ENCODE results near the gene AFDN. TPM values are rescaled to one million over a fixed set of nuclear protein-coding genes. Genes with fewer than 3 reads are reported as not detected.

Gene AFDN
- total and polyA plus RNA-seq, 2 experiments from 2014 or later, result 66.9 to 200 TPM

- H2AFZ ChIP-seq, result no peak overlapping the region
- no peak for DNase-seq (ENCODE audit: low spot score)
- peaks cover 14% of the 10 kb centered on the region for H3K36me3 Mint-ChIP-seq (ENCODE audit: low read depth)
- H3K4me3 ChIP-seq, result no peak overlapping the region
- H3K9me3 Mint-ChIP-seq, result no peaks in the 10 kb centered on the region
- H3K4me2 ChIP-seq, result no peak overlapping the region
- no peak overlapping the region for H3K27ac Mint-ChIP-seq
- no peaks in the 10 kb centered on the region for H3K27me3 ChIP-seq (ENCODE audit: insufficient read depth)
- TF ChIP-seq JUNB (IDR thresholded peaks at IDR 0.05; ENCODE audit: unreplicated experiment) (no peak), NANOG (IDR thresholded peaks at IDR 0.05; ENCODE audit: borderline replicate concordance) (no peak), EZH2phosphoT487 (IDR thresholded peaks at IDR 0.05; ENCODE audit: unreplicated experiment) (no peak), ZNF331 (CRISPR knock-in tag; IDR thresholded peaks at IDR 0.05; ENCODE audit: low read depth) (no peak), ZNF114 (CRISPR knock-in tag; IDR thresholded peaks at IDR 0.05) (no peak), CTCF (conservative IDR thresholded peaks at IDR 0.05; ENCODE audit: low read depth in 2 of 2) (no peak), ZNF462 (CRISPR knock-in tag; IDR thresholded peaks at IDR 0.05) (no peak), STAT1 (IDR thresholded peaks at IDR 0.05; ENCODE audit: unreplicated experiment) (no peak), ETS1 (IDR thresholded peaks at IDR 0.05) (no peak), EZH2 (IDR thresholded peaks at IDR 0.05; ENCODE audit: low read depth, unreplicated experiment) (no peak)
- no peak overlapping the region for H3K4me3 Mint-ChIP-seq
- H3K27ac ChIP-seq (ENCODE audit: low read depth), result no peak overlapping the region
- peaks cover 17% of the 10 kb centered on the region for H3K4me1 Mint-ChIP-seq
- no peaks in the 10 kb centered on the region for H3K9me2 ChIP-seq (ENCODE audit: insufficient read depth)
- no peak for ATAC-seq
- H3K79me2 ChIP-seq (replicated peaks; ENCODE audit: insufficient read depth), result peaks cover 23% of the 10 kb centered on the region
- peaks cover 8% of the 10 kb centered on the region; the same call in 1 of the 2 replicates for H3K4me1 ChIP-seq (ENCODE audit: insufficient read depth)
- H3K27me3 Mint-ChIP-seq (ENCODE audit: insufficient read depth, low read depth, poor library complexity), result no peaks in the 10 kb centered on the region
- H3F3A ChIP-seq (replicated peaks; ENCODE audit: low read depth), result no peaks in the 10 kb centered on the region
- H3K36me3 ChIP-seq (ENCODE audit: insufficient read depth), result peaks cover 13% of the 10 kb centered on the region
- peaks cover 8% of the 10 kb centered on the region for H4K20me1 ChIP-seq (replicated peaks; ENCODE audit: insufficient read depth)
Observed at GRCh38 chr6:167932468-167933276, 106.0 kb downstream of the AFDN start.
